ENCODE data around the gene DRC7.

DNA sequence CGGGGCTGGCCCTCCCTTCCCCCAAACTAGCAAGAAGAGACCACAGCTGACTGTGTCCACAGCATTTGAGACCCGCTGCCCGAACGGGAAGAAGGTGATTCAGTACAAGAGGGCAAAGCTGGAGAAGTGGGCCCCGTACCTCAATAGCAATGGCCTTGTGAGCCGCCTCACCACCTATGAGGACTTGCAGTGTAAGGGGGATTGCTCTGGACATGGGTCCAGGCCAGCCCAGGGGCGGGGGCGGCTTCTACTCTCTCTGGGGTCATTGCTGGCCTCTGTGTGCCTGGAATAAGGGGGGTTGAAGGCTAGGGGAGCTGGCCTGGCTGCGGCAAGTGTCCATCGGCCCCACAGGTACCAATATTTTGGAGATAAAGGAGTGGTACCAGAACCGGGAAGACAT lies 28.0 kb downstream of the DRC7 start:
- TF ChIP-seq, protein P1, sequence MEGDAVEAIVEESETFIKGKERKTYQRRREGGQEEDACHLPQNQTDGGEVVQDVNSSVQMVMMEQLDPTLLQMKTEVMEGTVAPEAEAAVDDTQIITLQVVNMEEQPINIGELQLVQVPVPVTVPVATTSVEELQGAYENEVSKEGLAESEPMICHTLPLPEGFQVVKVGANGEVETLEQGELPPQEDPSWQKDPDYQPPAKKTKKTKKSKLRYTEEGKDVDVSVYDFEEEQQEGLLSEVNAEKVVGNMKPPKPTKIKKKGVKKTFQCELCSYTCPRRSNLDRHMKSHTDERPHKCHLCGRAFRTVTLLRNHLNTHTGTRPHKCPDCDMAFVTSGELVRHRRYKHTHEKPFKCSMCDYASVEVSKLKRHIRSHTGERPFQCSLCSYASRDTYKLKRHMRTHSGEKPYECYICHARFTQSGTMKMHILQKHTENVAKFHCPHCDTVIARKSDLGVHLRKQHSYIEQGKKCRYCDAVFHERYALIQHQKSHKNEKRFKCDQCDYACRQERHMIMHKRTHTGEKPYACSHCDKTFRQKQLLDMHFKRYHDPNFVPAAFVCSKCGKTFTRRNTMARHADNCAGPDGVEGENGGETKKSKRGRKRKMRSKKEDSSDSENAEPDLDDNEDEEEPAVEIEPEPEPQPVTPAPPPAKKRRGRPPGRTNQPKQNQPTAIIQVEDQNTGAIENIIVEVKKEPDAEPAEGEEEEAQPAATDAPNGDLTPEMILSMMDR (IDR thresholded peaks at IDR 0.05) = no peak
- TF ChIP-seq POLR2AphosphoS5 (IDR thresholded peaks at IDR 0.05) (no peak), POLR2A (IDR thresholded peaks at IDR 0.05) (no peak), EP300 (IDR thresholded peaks at IDR 0.05) (no peak)
